GM18526 (cell line): ENCODE results near the gene ALKBH2.

ENCODE experiments used
- POLR2A ChIP-seq: IDR thresholded peaks from 3 replicates; pipeline ENCODE4 v1.6.1; 2011; ENCODE audit not compliant: insufficient read length; ENCODE audit errors: extremely low read depth

Gene ALKBH2

DNA sequence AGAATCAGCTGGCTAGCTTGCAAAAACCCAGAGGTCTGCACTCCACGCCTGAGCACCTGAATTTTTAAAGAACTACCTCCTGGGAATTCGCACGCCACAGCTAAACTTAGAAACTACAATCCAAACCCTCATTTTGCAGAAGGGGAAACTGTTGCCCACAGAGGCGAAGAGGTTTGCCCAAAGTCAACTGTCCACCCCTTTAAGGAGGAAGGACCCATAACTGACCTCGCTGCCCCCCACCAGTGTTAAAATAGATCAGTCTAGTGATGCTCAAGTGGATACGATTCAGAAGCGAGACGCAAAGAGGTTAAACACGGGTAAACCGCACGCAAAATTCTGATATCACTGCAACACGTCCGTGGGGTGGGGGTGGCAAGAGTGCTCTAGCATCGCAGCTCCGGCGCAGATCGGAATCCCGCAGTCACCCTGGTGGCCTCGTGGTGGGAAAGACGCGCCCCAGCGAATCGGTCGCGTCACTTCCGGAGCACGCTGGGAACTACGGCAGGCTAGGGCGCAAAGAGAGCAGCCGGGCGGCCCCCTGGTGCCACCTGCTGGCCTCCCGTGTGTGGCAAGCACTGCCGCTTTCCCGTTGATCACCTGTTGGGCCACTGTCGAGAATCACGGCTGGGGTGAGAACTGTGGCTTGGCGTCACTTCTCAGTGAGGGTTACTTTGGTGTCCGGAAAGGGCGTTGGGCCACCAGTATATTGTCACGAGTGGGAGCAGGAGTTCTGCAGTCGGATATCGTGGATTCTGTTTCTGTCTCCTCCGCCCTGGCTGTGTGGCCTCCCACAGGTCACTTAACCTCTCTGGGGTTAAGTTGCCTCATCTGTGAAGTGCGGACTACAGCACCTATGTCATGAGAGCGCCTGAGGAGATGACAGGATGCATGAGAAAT lies at the start of gene ALKBH2:
Gene ALKBH2, minus strand, starts transcription at position 451 of the 897 bp plus-strand sequence. CDS start 686 bp downstream, outside the sequence.
- TF ChIP-seq POLR2A: peak; percentile 87

DNA sequence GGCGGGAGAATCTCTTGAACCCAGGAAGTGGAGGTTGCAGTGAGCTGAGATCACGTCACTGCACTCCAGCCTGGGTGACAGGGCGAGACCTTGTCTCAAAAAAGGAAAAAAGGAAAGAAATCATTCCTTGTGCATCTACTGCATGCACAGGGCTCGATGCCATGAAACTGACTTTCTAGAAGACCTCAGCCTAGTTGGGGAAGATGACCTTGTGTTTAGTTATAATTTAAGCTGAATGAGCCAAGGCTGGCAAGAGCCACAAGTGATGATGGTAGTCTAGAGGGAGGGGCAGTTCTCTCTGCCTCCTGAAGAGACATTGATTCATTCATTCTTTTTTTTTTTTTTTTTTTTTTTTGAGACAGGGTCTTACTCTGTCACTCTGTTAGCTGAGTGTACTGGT lies 47.3 kb upstream of the ALKBH2 start:
- TF ChIP-seq POLR2A: no peak

DNA sequence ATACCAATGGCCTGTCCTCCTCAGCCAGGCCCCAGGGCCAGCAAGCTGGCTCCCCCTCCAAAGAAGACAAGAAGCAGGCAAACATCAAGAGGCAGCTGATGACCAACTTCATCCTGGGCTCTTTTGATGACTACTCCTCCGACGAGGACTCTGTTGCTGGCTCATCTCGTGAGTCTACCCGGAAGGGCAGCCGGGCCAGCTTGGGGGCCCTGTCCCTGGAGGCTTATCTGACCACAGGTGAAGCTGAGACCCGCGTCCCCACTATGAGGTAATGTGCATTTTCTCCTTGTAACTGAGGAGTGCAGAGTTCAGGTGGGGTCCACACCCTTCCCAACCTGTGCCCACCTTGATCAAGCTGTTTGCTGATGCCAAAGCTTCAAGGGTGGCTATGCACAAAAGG lies 46.5 kb upstream of the ALKBH2 start:
- TF ChIP-seq POLR2A: no peak

DNA sequence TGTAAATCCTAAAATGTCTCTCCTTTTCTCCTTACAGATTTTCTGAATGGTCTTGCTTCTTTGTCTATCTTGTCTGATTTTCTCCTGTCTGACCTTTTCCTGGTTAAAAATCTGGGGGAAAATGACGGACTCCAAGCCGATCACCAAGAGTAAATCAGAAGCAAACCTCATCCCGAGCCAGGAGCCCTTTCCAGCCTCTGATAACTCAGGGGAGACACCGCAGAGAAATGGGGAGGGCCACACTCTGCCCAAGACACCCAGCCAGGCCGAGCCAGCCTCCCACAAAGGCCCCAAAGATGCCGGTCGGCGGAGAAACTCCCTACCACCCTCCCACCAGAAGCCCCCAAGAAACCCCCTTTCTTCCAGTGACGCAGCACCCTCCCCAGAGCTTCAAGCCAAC lies 46.1 kb upstream of the ALKBH2 start:
- TF ChIP-seq POLR2A: no peak

DNA sequence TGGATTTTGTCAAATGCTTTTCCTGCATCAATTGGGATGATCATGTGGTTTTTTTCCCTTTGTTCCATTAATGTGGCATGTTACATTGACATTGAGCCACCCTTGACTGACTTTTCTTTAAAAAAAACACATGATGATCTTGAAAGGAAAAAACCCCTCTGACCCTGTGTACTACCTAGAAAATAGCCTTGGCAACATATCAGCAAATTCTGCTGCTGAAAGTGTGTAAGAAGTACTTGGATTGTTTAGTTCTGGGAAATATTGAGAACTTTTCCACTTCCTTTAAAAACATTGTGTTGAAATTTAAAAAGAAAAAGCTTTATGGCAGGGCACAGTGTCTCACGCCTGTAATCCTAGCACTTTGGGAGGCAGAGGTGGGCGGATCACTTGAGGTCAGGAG lies 43.8 kb upstream of the ALKBH2 start:
- no peak for TF ChIP-seq POLR2A

DNA sequence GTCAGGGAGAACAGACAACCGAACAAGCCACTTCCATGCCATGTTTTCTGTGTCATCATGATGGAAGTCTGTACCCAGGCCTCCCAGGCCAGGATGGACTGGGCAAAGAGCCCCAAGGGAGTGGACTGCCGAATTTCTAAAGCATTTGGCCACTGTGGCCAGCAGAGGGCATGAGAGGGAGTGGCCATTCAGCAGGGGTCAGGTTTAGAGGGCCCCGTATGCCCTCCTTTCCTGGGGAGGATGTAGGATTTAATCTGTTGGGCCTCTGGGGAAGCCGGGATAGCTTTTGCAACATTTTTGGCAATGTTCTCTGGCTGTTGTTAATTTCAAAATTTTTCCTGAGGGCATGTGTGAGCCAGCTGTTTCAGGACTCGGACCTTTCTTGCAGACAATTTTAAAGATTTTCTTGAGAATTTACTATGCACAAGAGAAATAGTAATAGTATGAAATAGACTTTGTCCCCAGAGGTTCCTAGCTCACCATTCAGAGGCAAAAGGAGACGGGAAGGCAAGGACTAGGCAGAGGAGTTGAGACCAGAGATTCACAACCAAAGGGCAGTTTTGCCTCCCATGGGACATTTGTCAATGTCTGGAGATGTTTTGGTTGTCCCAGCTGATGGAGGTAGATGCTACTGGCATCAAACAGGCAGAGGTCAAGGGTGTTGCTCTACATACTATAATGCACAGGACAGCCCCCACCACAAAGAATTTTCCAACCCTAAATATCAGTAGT lies 41.1 kb upstream of the ALKBH2 start:
- TF ChIP-seq POLR2A: no peak

DNA sequence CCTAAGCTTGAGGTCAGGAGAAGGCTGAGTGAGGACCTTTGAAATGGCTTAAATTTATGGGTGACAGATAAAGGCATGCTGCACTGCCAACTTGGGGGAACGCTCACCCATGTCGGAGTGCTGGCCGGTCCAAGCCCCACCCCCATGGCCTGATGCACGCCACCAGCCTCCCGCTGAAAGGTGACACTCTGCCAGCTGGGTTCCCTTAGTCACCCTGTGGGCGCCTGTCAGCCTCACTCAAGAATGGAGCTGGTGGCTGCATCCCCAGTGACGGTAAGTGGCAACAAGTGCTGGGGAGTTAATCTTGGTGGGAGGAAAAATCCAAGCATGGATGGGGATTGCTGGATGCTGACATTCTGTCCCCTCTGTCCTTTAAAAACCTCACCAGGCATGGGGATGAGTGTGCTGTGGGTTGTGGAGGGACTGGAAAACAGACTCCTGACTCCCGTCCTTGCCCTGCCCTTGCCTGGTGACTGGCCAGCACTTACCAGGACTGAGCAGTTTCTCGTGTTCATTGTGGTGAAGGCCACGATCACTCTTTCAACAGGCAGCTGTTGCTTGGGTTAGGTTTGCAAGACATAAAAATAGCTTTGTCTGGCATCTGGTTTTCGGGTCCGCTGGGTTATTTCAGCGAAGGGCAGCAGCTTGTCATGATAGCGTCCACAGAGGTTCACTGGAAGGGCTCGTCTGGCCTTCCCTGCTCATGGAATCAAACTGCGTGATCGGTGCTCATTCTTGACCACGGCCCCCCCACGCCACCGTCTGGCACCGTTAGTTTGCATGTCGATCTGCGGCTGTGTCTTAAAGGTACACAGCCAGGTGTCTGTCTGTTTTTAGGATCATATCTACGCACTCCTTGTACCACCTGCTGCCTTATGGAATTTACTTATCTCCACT lies 38.1 kb upstream of the ALKBH2 start:
- no peak for TF ChIP-seq POLR2A

DNA sequence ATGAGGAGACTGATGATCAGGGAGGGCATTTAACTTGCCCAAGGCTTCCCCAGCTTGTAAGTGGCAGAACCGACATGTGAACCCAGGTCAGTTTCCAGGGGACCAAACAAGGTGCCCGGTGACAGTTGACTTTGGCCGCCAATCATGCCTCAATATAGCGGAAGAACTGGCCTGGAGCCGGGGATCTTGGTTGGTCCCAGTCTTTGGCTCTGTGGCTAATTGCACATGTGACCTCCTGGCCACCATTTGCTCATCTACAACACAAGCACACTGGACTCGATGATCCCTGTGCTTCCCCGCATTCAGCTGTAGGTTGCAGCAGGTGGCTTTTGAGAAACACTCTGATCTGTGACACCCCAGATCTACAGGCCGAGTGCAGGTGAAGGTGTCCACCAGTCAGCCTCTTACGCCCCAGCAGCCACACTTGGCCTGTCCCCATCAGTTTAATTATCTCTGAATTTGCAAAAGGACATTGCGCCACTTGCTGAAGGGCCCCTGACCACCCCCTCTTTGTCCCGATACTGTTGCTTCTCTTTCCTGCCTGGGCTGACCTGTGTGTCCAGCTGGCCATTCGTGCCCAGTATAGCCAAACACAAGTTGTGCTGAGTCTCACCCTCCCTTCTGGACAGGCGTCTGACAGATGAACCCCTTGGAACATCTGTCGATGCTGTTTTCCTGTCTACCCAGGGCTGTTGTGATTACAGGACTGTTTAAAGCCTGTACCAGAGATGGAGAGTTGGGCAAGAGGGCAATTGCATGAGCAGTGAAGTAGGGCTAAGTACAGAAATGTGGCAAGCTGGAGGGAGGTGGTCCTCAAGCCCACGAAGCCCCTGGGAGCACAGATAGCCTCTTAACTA lies 37.3 kb upstream of the ALKBH2 start:
- TF ChIP-seq POLR2A: no peak

DNA sequence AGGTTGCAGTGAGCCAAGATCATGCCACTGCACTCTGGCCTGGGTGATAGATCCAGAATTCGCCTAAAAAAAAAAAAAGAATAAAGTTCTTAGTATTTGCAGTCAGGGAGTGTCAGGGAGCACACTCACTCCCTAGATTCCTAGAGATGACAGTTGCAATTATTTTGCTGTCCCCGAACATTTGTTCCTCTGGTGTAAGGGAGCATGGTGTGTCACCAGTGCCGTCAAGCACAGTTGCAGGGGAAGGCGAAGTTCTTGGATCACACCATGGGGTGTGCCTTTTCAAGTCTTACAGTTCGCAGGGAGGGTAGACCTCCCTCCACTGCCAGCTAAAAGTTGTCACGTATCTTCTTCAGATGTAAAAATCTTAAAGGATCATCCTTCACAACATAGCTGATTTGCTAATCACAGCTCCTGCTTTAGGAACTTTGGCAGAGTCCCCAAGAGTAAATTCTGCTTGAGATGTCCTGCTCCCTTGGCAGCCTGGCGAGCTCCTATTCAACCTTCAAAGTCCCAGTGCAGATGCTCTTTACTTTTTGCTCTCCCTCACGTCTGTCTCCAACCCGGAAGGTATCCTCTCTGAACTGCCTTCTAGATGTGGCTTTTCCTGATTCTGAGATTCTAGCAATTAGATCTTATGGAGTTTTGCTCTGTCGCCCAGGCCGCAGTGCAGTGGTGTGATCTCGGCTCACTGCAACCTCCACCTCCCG lies 34.4 kb upstream of the ALKBH2 start:
- no peak for TF ChIP-seq POLR2A

DNA sequence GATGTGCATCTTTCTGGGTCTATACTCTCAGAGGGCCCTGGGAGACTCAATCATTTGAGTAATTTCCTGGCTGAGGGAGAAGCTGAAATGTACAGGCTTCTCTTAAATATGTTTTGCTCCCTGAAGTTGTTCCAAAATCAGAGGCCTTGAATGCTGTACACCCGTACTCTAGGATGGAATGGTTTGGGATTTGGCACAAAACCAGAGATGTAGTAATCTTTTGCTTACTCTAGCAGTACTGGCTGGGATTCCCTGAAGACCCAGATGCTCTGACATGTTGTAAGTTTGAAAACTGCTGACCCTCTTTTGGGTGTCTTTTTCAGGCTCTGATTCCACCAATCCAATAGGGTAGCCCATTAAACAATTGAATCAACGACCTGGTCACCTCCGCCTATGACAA lies 33.5 kb upstream of the ALKBH2 start:
- TF ChIP-seq POLR2A: no peak

DNA sequence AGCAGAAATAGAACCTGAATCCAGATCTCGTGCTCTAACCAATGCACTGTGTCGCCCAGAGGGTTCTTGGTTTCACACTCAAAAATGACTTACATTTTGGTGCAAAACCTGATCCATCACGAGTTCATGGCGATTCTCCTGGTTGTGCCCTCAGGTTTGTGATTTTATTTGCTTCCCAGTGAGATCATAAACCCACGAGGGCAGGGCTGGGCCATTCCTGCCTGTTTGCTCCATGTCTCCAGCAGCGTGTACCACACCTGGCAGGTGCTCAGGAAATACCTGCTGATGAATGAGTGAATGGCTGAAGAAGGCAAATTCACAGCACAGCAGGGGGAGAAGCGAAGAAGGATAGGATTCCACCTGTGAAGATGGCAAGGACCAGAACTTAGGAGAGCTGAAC lies 32.5 kb upstream of the ALKBH2 start:
- no peak for TF ChIP-seq POLR2A

DNA sequence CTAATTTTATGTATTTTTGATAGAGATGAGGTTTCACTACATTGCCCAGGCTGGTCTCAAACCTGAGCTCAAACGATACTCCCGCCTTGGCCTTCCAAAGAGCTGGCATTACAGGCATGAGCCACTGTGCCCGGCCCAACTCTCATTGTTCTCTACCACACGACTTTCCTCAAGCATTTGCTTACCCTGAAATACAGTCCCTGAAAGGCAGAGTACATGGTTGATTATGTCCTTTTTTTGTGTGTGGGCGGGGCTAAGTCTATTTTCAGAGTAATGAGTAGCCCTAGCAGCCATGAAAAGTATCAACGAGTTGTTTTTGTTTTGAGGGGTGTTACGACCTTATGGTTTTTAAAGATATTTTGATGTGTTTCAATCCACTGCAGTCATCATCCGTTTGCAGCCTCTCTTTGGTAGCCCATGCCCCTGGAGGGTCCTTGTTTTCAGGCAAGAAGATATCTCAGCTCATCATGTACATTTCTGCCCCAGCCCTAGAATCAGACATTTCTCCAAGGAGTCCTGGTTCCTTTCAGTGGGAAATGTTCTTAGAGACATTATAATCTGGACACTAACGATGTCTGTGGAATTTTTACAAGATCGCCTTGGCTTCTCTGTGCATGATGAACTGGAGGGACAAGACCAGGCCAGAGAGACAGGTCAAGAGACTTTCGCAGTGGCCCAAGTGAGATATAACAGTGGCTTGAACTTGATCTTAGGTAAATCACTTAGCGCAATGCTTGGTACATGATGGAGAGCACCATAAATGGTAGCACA lies 31.8 kb upstream of the ALKBH2 start:
- no peak for TF ChIP-seq POLR2A

DNA sequence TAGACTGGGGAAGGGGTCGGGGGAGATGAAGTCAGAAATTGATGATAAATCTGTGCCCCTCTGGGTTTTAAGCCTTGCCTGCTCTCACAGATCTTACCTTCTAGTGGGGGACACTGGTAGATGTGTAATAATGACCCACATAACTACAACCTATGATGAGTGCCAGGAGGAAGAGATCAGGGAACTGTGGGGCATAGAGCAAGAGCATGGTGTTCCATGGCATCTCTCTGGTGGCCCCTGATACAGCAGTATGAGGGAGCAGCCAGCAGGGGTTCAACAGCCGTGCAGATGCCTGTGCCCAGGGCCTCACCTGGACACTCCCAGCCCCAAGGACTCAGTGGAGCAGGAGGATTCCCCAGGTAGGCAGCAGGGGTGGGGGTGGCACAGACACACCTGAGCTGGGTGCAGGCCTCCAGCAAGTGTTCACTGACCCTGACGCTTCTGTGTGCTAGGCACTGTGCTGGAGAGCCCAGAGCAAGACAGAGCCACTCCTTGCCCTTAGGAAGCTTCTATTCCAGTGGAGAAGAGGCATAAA lies 28.1 kb upstream of the ALKBH2 start:
- no peak for TF ChIP-seq POLR2A
